ENCODE data around the gene COX19. TPM values are rescaled to one million over a fixed set of nuclear protein-coding genes. Genes with fewer than 3 reads are reported as not detected.
"Not testable (repeated sequence)": the region's sequence is repeated elsewhere in the genome, so short reads cannot be mapped to it uniquely, and the experiment has no call there.

Gene COX19
- total RNA-seq, 1 experiment from 2014 or later: 11.6 TPM

- Histone ChIP-seq H3K79me2 (ENCODE audit: low read length) (no peaks in the 10 kb centered on the region), H3K36me3 (ENCODE audit: low read depth, low read length) (no peaks in the 10 kb centered on the region), H3K9me2 (replicated peaks; ENCODE audit: low read length) (no peaks in the 10 kb centered on the region), H3K9ac (ENCODE audit: low read length) (peak overlapping the region; percentile 64), H4K20me1 (ENCODE audit: low read length) (no peaks in the 10 kb centered on the region), H3K4me2 (ENCODE audit: low read length) (peak overlapping the region; percentile 78), H3K9me3 (ENCODE audit: low read length) (no peaks in the 10 kb centered on the region), H3F3A (ENCODE audit: low read length, unreplicated experiment) (no peaks in the 10 kb centered on the region), H3K4me3 (ENCODE audit: low read length) (peak overlapping the region; percentile 49; the same call in 1 of the 2 replicates), H3K27ac (ENCODE audit: low read length) (peak overlapping the region; percentile 71), H3K27me3 (ENCODE audit: low read length) (no peaks in the 10 kb centered on the region), H2AFZ (ENCODE audit: low read length) (no peak overlapping the region; the same call in 1 of the 2 replicates), H3K4me1 (ENCODE audit: insufficient read depth, low read length) (peaks cover 30% of the 10 kb centered on the region)
- CTCF ChIA-PET: no interaction called here
- DNase-seq (no peak), ATAC-seq (no peak)
- BruUV-seq (replicated peaks): TSS peak; percentile 33
- POLR2A ChIA-PET (ENCODE audit: unreplicated experiment): no interaction called here
- intact Hi-C loops (cut with micrococcal nuclease): no loop called here
- TF ChIP-seq CTCF (conservative IDR thresholded peaks at IDR 0.05; ENCODE audit: low read depth, low read length) (no peak), EZH2 (IDR thresholded peaks at IDR 0.05; ENCODE audit: low read length, unreplicated experiment) (no peak), EZH2phosphoT487 (IDR thresholded peaks at IDR 0.05; ENCODE audit: borderline replicate concordance, low read length) (no peak)
Measured at GRCh38 chr7:945147-945555, 30.2 kb downstream of the COX19 start.

- no peak for DNase-seq
- H3K79me2 ChIP-seq (ENCODE audit: low read length): no peaks in the 10 kb centered on the region
- H2AFZ ChIP-seq (ENCODE audit: low read length): no peak overlapping the region
- H3K27ac ChIP-seq (ENCODE audit: low read length): peak overlapping the region; percentile 71; the same call in 1 of the 2 replicates
- intact Hi-C loops (cut with micrococcal nuclease): no loop called here
- no TSS peak for BruUV-seq (replicated peaks)
- H3K9ac ChIP-seq (ENCODE audit: low read length): peak overlapping the region; percentile 64; the same call in 1 of the 2 replicates
- peaks cover 26% of the 10 kb centered on the region for H3K4me1 ChIP-seq (ENCODE audit: insufficient read depth, low read length)
- peak overlapping the region; percentile 78; the same call in 1 of the 2 replicates for H3K4me2 ChIP-seq (ENCODE audit: low read length)
- no peak overlapping the region for H3K4me3 ChIP-seq (ENCODE audit: low read length)
- POLR2A ChIA-PET (ENCODE audit: unreplicated experiment): no interaction called here
- no peaks in the 10 kb centered on the region for H3F3A ChIP-seq (ENCODE audit: low read length, unreplicated experiment)
- TF ChIP-seq CTCF (conservative IDR thresholded peaks at IDR 0.05; ENCODE audit: low read depth, low read length) (no peak), EZH2phosphoT487 (IDR thresholded peaks at IDR 0.05; ENCODE audit: borderline replicate concordance, low read length) (no peak)
- H3K27me3 ChIP-seq (ENCODE audit: low read length): no peaks in the 10 kb centered on the region
- no peaks in the 10 kb centered on the region for H3K9me3 ChIP-seq (ENCODE audit: low read length)
- no peaks in the 10 kb centered on the region for H4K20me1 ChIP-seq (ENCODE audit: low read length)
- ATAC-seq: no peak
- CTCF ChIA-PET: no interaction called here
- H3K9me2 ChIP-seq (replicated peaks; ENCODE audit: low read length): no peaks in the 10 kb centered on the region
- no peaks in the 10 kb centered on the region for H3K36me3 ChIP-seq (ENCODE audit: low read depth, low read length)
Measured at GRCh38 chr7:944744-945143, 30.6 kb downstream of the COX19 start.

DNA sequence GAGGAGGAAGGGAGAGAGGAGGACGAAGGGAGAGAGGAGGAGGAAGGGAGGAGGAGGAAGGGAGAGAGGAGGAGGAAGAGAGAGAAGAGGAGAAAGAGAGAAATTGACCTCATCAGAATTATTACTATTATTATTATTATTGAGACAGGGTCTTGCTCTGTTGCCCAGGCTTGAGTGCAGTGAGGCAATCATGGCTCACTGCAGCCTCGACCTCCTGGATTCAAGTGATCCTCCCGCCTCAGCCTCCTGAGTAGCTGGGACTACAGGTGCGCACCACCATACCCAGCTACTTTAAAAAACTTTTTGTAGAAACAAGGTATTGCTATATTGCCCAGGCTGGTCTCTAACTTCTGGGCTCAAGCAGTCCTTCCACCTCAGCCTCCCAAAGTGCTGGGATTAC lies 31.6 kb downstream of the COX19 start:
- intact Hi-C loops (cut with micrococcal nuclease); H3K36me3 ChIP-seq (ENCODE audit: low read depth, low read length); H3K79me2 ChIP-seq (ENCODE audit: low read length); H4K20me1 ChIP-seq (ENCODE audit: low read length); DNase-seq; POLR2A ChIA-PET (ENCODE audit: unreplicated experiment); BruUV-seq (replicated peaks); H3K27me3 ChIP-seq (ENCODE audit: low read length); H3K9me2 ChIP-seq (replicated peaks; ENCODE audit: low read length); H3K4me2 ChIP-seq (ENCODE audit: low read length); H3K9me3 ChIP-seq (ENCODE audit: low read length); H3K4me3 ChIP-seq (ENCODE audit: low read length); H3F3A ChIP-seq (ENCODE audit: low read length, unreplicated experiment); H2AFZ ChIP-seq (ENCODE audit: low read length); H3K27ac ChIP-seq (ENCODE audit: low read length); CTCF ChIA-PET; H3K9ac ChIP-seq (ENCODE audit: low read length); ATAC-seq: not testable (repeated sequence)
- H3K4me1 ChIP-seq (ENCODE audit: insufficient read depth, low read length): peaks cover 16% of the 10 kb centered on the region

Measured in PC-3 (cell line).